Activated CD4-positive, alpha-beta memory T cell treated with anti-CD3 and anti-CD28 coated beads, Interleukin-2, amount 10 ng/mL, durations not matched to agents 7 days and 5 days (primary cell): ENCODE results near the gene SYT15. TPM values are rescaled to one million over a fixed set of nuclear protein-coding genes. Genes with fewer than 3 reads are reported as not detected.

ENCODE experiments used
- CTCF ChIA-PET: fragments of 350-600 bp; sonication (Branson Sonifier 250); formaldehyde crosslinking; loops from one replicate; lab custom pipeline; 2021; ENCODE audit warnings: antibody characterized with exemption, inconsistent platforms; lab: Charles Lee
- POLR2A ChIA-PET: fragments of 350-600 bp; sonication (Branson Sonifier 250); formaldehyde crosslinking; loops from one replicate; lab custom pipeline; 2021; ENCODE audit warnings: antibody characterized with exemption; lab: Charles Lee
- DNase-seq: peaks from one replicate; pipeline ENCODE4 v3.0.0-alpha.2; 2020
- H3K27ac Mint-ChIP-seq: one replicate; pipeline ENCODE4 v1.8.0; 2021; ENCODE audit warnings: mild to moderate bottlenecking, mixed read lengths
- H3K27me3 Mint-ChIP-seq: one replicate; pipeline ENCODE4 v1.8.0; 2021; ENCODE audit warnings: mixed read lengths
- H3K36me3 Mint-ChIP-seq: one replicate; pipeline ENCODE4 v1.8.0; 2021; ENCODE audit warnings: low read depth, mixed read lengths
- H3K4me1 Mint-ChIP-seq: one replicate; pipeline ENCODE4 v1.8.0; 2021; ENCODE audit warnings: mixed read lengths
- H3K4me3 Mint-ChIP-seq: one replicate; pipeline ENCODE4 v1.8.0; 2021; ENCODE audit warnings: mild to moderate bottlenecking, mixed read lengths
- H3K9me3 Mint-ChIP-seq: one replicate; pipeline ENCODE4 v1.8.0; 2021; ENCODE audit warnings: mixed read lengths
- total RNA-seq, 2 experiments: library from RNA; stranded (reverse); gene quantifications; one replicate each; pipeline ENCODE4 v1.2.3, GENCODE V29; 2021

Gene SYT15
- total RNA-seq, 2 experiments from 2014 or later: 0.86 to 0.95 TPM

GRCh38 chr10:46548498-46549090, 30.3 kb upstream of the SYT15 start:
- Mint-ChIP-seq H3K36me3 (no peaks in the 10 kb centered on the region), H3K9me3 (no peaks in the 10 kb centered on the region), H3K4me1 (no peaks in the 10 kb centered on the region), H3K27me3 (no peaks in the 10 kb centered on the region), H3K27ac (no peak overlapping the region), H3K4me3 (no peak overlapping the region)
- DNase-seq: no peak
- CTCF ChIA-PET: no interaction called here
- POLR2A ChIA-PET: no interaction called here

- Mint-ChIP-seq H3K9me3 (no peaks in the 10 kb centered on the region), H3K27me3 (no peaks in the 10 kb centered on the region), H3K4me3 (no peak overlapping the region), H3K36me3 (no peaks in the 10 kb centered on the region), H3K27ac (no peak overlapping the region), H3K4me1 (no peaks in the 10 kb centered on the region)
- DNase-seq: peak; percentile 15
- POLR2A ChIA-PET: no interaction called here
- CTCF ChIA-PET: no interaction called here
Measured at GRCh38 chr10:46549171-46550075, 29.5 kb upstream of the SYT15 start.

- no peak overlapping the region for H3K4me3 Mint-ChIP-seq
- H3K36me3 Mint-ChIP-seq: no peaks in the 10 kb centered on the region
- CTCF ChIA-PET: no interaction called here
- no peaks in the 10 kb centered on the region for H3K9me3 Mint-ChIP-seq
- no peaks in the 10 kb centered on the region for H3K27me3 Mint-ChIP-seq
- POLR2A ChIA-PET: no interaction called here
- H3K27ac Mint-ChIP-seq: no peak overlapping the region
- peak; percentile 15 for DNase-seq
- H3K4me1 Mint-ChIP-seq: no peaks in the 10 kb centered on the region
Measured at GRCh38 chr10:46550076-46550790, 28.7 kb upstream of the SYT15 start.

- Mint-ChIP-seq H3K4me3 (no peak overlapping the region), H3K9me3 (no peaks in the 10 kb centered on the region), H3K4me1 (no peaks in the 10 kb centered on the region), H3K36me3 (no peaks in the 10 kb centered on the region), H3K27me3 (no peaks in the 10 kb centered on the region), H3K27ac (no peak overlapping the region)
- CTCF ChIA-PET: interaction anchor here (0.9 kb wide), 1 partner anchor 9 kb away, joined by 3 read pairs; no protein-coding TSS in a partner anchor
- DNase-seq: peak; percentile 15
- POLR2A ChIA-PET: no interaction called here
Measured at GRCh38 chr10:46550795-46551700, 27.9 kb upstream of the SYT15 start.

- Mint-ChIP-seq H3K4me1 (peaks cover under 1% of the 10 kb centered on the region), H3K36me3 (no peaks in the 10 kb centered on the region), H3K27ac (no peak overlapping the region), H3K4me3 (no peak overlapping the region), H3K9me3 (no peaks in the 10 kb centered on the region), H3K27me3 (no peaks in the 10 kb centered on the region)
- ChIA-PET POLR2A (no interaction called here), CTCF (interaction anchor here (0.9 kb wide), 1 partner anchor 9 kb away, joined by 3 read pairs; no protein-coding TSS in a partner anchor)
- peak; percentile 15 for DNase-seq
Measured at GRCh38 chr10:46551701-46552525, 27.0 kb upstream of the SYT15 start.

GRCh38 chr10:46552526-46553237, 26.2 kb upstream of the SYT15 start:
- Mint-ChIP-seq H3K27me3 (no peaks in the 10 kb centered on the region), H3K4me1 (peaks cover 2% of the 10 kb centered on the region), H3K9me3 (no peaks in the 10 kb centered on the region), H3K27ac (no peak overlapping the region), H3K36me3 (no peaks in the 10 kb centered on the region), H3K4me3 (no peak overlapping the region)
- DNase-seq: peak; percentile 12
- ChIA-PET POLR2A (no interaction called here), CTCF (interaction anchor here (0.8 kb wide), 1 partner anchor 33 kb away, joined by 3 read pairs; no protein-coding TSS in a partner anchor)

GRCh38 chr10:46553238-46554049, 25.5 kb upstream of the SYT15 start:
- CTCF ChIA-PET: interaction anchor here (0.8 kb wide), 1 partner anchor 33 kb away, joined by 3 read pairs; no protein-coding TSS in a partner anchor
- H3K36me3 Mint-ChIP-seq: no peaks in the 10 kb centered on the region
- H3K27me3 Mint-ChIP-seq: no peaks in the 10 kb centered on the region
- POLR2A ChIA-PET: no interaction called here
- peak; percentile 16 for DNase-seq
- no peaks in the 10 kb centered on the region for H3K9me3 Mint-ChIP-seq
- no peak overlapping the region for H3K4me3 Mint-ChIP-seq
- H3K4me1 Mint-ChIP-seq: peaks cover 2% of the 10 kb centered on the region
- H3K27ac Mint-ChIP-seq: no peak overlapping the region

GRCh38 chr10:46554166-46554781, 24.7 kb upstream of the SYT15 start:
- no peaks in the 10 kb centered on the region for H3K9me3 Mint-ChIP-seq
- no peak overlapping the region for H3K4me3 Mint-ChIP-seq
- peaks cover 2% of the 10 kb centered on the region for H3K4me1 Mint-ChIP-seq
- CTCF ChIA-PET: no interaction called here
- no peak overlapping the region for H3K27ac Mint-ChIP-seq
- no peaks in the 10 kb centered on the region for H3K36me3 Mint-ChIP-seq
- POLR2A ChIA-PET: no interaction called here
- no peaks in the 10 kb centered on the region for H3K27me3 Mint-ChIP-seq
- DNase-seq: peak; percentile 14

- H3K27me3 Mint-ChIP-seq: no peaks in the 10 kb centered on the region
- H3K36me3 Mint-ChIP-seq: no peaks in the 10 kb centered on the region
- H3K4me3 Mint-ChIP-seq: no peak overlapping the region
- H3K4me1 Mint-ChIP-seq: peaks cover 2% of the 10 kb centered on the region
- H3K9me3 Mint-ChIP-seq: no peaks in the 10 kb centered on the region
- no peak overlapping the region for H3K27ac Mint-ChIP-seq
- CTCF ChIA-PET: no interaction called here
- DNase-seq: peak; percentile 14
- POLR2A ChIA-PET: no interaction called here
Measured at GRCh38 chr10:46555366-46555712, 23.6 kb upstream of the SYT15 start.

GRCh38 chr10:46555713-46556514, 23.0 kb upstream of the SYT15 start:
- ChIA-PET CTCF (no interaction called here), POLR2A (no interaction called here)
- H3K9me3 Mint-ChIP-seq: no peaks in the 10 kb centered on the region
- H3K27me3 Mint-ChIP-seq: no peaks in the 10 kb centered on the region
- no peak overlapping the region for H3K27ac Mint-ChIP-seq
- H3K4me1 Mint-ChIP-seq: peaks cover 2% of the 10 kb centered on the region
- H3K4me3 Mint-ChIP-seq: no peak overlapping the region
- H3K36me3 Mint-ChIP-seq: no peaks in the 10 kb centered on the region
- DNase-seq: peak; percentile 15
